Eye (tissue), 1 donor: ENCODE results near the gene HYI.
A peak's percentile ranks its signal among the peaks of the same experiment; 100 is the strongest.
"Not testable (repeated sequence)": the region's sequence is repeated elsewhere in the genome, so short reads cannot be mapped to it uniquely, and the experiment has no call there.

Experiments used
- DNase-seq: peaks from one replicate; pipeline ENCODE4 v3.0.0-alpha.2; 2015

Gene HYI

GRCh38 chr1:43464681-43465504 lies 11.2 kb upstream of the HYI start:
- DNase-seq, result no peak

GRCh38 chr1:43463479-43463878 lies 9.7 kb upstream of the HYI start:
- no peak for DNase-seq

GRCh38 chr1:43460988-43461693 lies 7.4 kb upstream of the HYI start:
- no peak for DNase-seq

GRCh38 chr1:43458379-43458778 lies 4.6 kb upstream of the HYI start:
- not testable (repeated sequence) for DNase-seq

- no peak for DNase-seq
These were observed 1.6 kb upstream of the HYI start for GRCh38 chr1:43455213-43455889.

- peak; percentile 89 for DNase-seq
These were observed 710 bp upstream of the HYI start for GRCh38 chr1:43454270-43455011.

GRCh38 chr1:43452789-43453441 lies 816 bp downstream of the HYI start:
- peak; percentile 54 for DNase-seq

- no peak for DNase-seq
These were observed 1.8 kb downstream of the HYI start for GRCh38 chr1:43451701-43452532.

GRCh38 chr1:43451157-43451591 lies 2.6 kb downstream of the HYI start:
- no peak for DNase-seq

GRCh38 chr1:43450251-43450941 lies 3.3 kb downstream of the HYI start:
- no peak for DNase-seq

GRCh38 chr1:43449708-43450069 lies 4.0 kb downstream of the HYI start:
- DNase-seq, result no peak

GRCh38 chr1:43448955-43449707 lies 4.6 kb downstream of the HYI start:
- no peak for DNase-seq

- no peak for DNase-seq
These were observed 5.6 kb downstream of the HYI start for GRCh38 chr1:43447891-43448708.

GRCh38 chr1:43446881-43447835 lies 6.6 kb downstream of the HYI start:
- no peak for DNase-seq

GRCh38 chr1:43446388-43446740 lies 7.4 kb downstream of the HYI start:
- DNase-seq, result no peak

GRCh38 chr1:43445606-43446387 lies 7.9 kb downstream of the HYI start:
- no peak for DNase-seq

GRCh38 chr1:43444836-43445235 lies 8.9 kb downstream of the HYI start:
- DNase-seq, result no peak
